GM12874 (cell line): ENCODE measurements around the gene PELI3.

Experiments
- TF ChIP-seq, protein P1 (sequence below): IDR thresholded peaks from 2 replicates; pipeline ENCODE4 v1.5.1; 2011; ENCODE audit warnings: low read depth, mild to moderate bottlenecking, control low read depth, low read length, moderate library complexity; ENCODE audit not compliant: insufficient read depth

The PELI3 gene

GRCh38 chr11:66443602-66444001, 23.1 kb upstream of the PELI3 start:
- TF ChIP-seq, protein P1, sequence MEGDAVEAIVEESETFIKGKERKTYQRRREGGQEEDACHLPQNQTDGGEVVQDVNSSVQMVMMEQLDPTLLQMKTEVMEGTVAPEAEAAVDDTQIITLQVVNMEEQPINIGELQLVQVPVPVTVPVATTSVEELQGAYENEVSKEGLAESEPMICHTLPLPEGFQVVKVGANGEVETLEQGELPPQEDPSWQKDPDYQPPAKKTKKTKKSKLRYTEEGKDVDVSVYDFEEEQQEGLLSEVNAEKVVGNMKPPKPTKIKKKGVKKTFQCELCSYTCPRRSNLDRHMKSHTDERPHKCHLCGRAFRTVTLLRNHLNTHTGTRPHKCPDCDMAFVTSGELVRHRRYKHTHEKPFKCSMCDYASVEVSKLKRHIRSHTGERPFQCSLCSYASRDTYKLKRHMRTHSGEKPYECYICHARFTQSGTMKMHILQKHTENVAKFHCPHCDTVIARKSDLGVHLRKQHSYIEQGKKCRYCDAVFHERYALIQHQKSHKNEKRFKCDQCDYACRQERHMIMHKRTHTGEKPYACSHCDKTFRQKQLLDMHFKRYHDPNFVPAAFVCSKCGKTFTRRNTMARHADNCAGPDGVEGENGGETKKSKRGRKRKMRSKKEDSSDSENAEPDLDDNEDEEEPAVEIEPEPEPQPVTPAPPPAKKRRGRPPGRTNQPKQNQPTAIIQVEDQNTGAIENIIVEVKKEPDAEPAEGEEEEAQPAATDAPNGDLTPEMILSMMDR = no peak

DNA sequence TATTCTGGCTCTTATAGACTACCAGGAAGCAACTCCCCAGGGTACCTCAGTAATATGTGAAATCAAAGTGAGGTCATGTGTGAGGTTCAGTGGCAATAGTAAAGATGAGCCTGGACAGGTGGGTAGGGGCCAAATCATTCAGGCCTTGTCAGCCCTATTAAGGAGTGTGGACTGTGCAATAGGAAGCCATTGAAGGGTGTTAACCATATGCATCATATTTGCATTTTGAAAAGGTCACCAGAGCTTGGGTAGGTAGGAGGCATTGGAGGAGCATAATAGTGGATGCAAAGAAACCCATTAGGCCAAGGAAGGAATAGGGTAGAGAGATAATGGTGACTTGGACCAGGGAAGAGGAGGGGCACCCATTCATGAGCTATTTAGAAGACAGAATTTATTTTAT, 19.7 kb upstream of the PELI3 start:
- TF ChIP-seq, protein P1 = no peak

- TF ChIP-seq, protein P1 = no peak
These were observed 18.2 kb upstream of the PELI3 start for GRCh38 chr11:66448523-66448922.

DNA sequence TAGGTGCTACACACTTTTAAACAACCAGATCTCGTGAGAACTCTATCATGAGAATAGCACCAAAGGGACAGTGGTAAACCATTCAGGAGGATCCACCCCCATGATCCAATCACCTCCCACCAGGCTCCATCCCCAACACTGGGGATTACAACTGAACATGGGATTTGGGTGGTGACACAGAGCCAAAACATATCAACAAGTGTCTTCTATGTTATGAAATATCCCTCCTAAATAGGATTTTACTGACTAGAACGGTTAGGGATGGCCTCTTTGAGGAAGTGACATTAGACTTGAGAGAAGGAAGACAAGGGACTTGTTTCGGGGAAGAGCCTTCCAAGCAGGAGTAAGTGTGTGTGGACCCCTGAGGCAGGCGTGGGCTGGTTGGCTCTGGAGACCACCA, 16.1 kb upstream of the PELI3 start:
- TF ChIP-seq, protein P1 = no peak

- TF ChIP-seq, protein P1 = no peak
These were observed 15.0 kb upstream of the PELI3 start for GRCh38 chr11:66451663-66452062.

GRCh38 chr11:66454247-66454646, 12.5 kb upstream of the PELI3 start:
- TF ChIP-seq, protein P1 = no peak

DNA sequence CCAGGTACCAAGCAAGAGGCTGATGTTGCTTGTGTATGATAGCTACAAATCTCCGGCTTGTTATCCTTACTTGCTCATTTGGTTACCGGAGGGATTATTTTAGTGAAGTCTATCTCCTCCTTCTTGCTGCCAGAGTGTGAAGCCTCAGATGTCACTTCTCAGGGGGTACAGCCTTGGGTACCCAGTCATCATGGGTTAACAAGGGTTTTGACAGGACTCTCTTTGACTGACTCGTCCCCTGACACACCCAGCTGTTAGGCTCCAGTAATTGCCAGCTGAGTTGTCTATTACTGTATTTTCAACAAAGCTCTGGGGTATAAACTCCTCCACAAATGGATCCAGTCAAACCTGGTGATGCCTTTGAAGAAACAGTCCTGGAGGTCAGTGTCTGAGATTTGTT, 11.9 kb upstream of the PELI3 start:
- TF ChIP-seq, protein P1 = no peak

- TF ChIP-seq, protein P1 = no peak
These were observed 8.9 kb upstream of the PELI3 start for GRCh38 chr11:66457826-66458225.
